SK-N-SH treated with all-trans-retinoic acid at 6 μM for 48 hours (cell line): ENCODE data around the gene VPS13C.

Experiments
- ARNTL ChIP-seq: fragments of 450-650 bp; formaldehyde crosslinking; IDR thresholded peaks from 2 replicates; pipeline ENCODE4 v1.5.0; 2020; ENCODE audit warnings: low read depth, mild to moderate bottlenecking, moderate library complexity, borderline replicate concordance
- CSDC2 ChIP-seq: fragments of 250-450 bp; sonication (Bioruptor Pico); IDR thresholded peaks from 2 replicates; pipeline ENCODE4 v1.5.0; 2020; ENCODE audit warnings: mild to moderate bottlenecking, moderate library complexity
- ESRRG ChIP-seq: fragments of 250-450 bp; sonication (Bioruptor Pico); IDR thresholded peaks from 2 replicates; pipeline ENCODE4 v1.6.1; 2021; ENCODE audit warnings: mild to moderate bottlenecking
- OSR1 ChIP-seq: fragments of 250-450 bp; sonication (Bioruptor Pico); IDR thresholded peaks from 2 replicates; pipeline ENCODE4 v1.8.0; 2022; ENCODE audit warnings: moderate library complexity, mild to moderate bottlenecking, inconsistent platforms
- RARB ChIP-seq: fragments of 250-450 bp; sonication (Bioruptor Pico); IDR thresholded peaks from 2 replicates; pipeline ENCODE4 v1.8.0; 2021; ENCODE audit warnings: mild to moderate bottlenecking, moderate library complexity
- SNAI2 ChIP-seq: fragments of 250-450 bp; sonication (Bioruptor Pico); IDR thresholded peaks from 2 replicates; pipeline ENCODE4 v1.5.0; 2020; ENCODE audit warnings: mild to moderate bottlenecking, moderate library complexity
- ZFP30 ChIP-seq: fragments of 450-650 bp; formaldehyde crosslinking; IDR thresholded peaks from 2 replicates; pipeline ENCODE4 v1.5.0; 2022; ENCODE audit warnings: mild to moderate bottlenecking, moderate library complexity
- ZNF565 ChIP-seq: fragments of 450-650 bp; formaldehyde crosslinking; conservative IDR thresholded peaks from 2 replicates; pipeline ENCODE4 v1.5.0; 2020; ENCODE audit warnings: low read depth, mild to moderate bottlenecking, moderate library complexity
- ZNF70 ChIP-seq: fragments of 450-650 bp; formaldehyde crosslinking; IDR thresholded peaks from 2 replicates; pipeline ENCODE4 v1.5.0; 2020; ENCODE audit warnings: mild to moderate bottlenecking, moderate library complexity
- TF ChIP-seq, protein P1 (sequence below): fragments of 250-450 bp; sonication (Bioruptor Pico); IDR thresholded peaks from 2 replicates; pipeline ENCODE4 v1.5.1; 2021; ENCODE audit warnings: mild to moderate bottlenecking, moderate library complexity
- TF ChIP-seq, protein P2 (sequence below): fragments of 250-450 bp; sonication (Bioruptor Pico); IDR thresholded peaks from 2 replicates; pipeline ENCODE4 v1.5.1; 2020; ENCODE audit warnings: low read depth, mild to moderate bottlenecking, moderate library complexity
- TF ChIP-seq, protein P3 (sequence below): fragments of 250-450 bp; sonication (Bioruptor Pico); IDR thresholded peaks from 2 replicates; pipeline ENCODE4 v1.8.0; 2021; ENCODE audit warnings: low read depth, mild to moderate bottlenecking, moderate library complexity, borderline replicate concordance
- TF ChIP-seq, protein P4 (sequence below): fragments of 250-450 bp; sonication (Bioruptor Pico); IDR thresholded peaks from 2 replicates; pipeline ENCODE4 v1.8.0; 2020; ENCODE audit warnings: mild to moderate bottlenecking, moderate library complexity, borderline replicate concordance

- TF ChIP-seq, protein P1, sequence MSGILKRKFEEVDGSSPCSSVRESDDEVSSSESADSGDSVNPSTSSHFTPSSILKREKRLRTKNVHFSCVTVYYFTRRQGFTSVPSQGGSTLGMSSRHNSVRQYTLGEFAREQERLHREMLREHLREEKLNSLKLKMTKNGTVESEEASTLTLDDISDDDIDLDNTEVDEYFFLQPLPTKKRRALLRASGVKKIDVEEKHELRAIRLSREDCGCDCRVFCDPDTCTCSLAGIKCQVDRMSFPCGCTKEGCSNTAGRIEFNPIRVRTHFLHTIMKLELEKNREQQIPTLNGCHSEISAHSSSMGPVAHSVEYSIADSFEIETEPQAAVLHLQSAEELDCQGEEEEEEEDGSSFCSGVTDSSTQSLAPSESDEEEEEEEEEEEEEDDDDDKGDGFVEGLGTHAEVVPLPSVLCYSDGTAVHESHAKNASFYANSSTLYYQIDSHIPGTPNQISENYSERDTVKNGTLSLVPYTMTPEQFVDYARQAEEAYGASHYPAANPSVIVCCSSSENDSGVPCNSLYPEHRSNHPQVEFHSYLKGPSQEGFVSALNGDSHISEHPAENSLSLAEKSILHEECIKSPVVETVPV: no peak
- TF ChIP-seq CSDC2 (CRISPR knock-in tag): no peak
- TF ChIP-seq ESRRG (CRISPR knock-in tag): no peak
- TF ChIP-seq, protein P2, sequence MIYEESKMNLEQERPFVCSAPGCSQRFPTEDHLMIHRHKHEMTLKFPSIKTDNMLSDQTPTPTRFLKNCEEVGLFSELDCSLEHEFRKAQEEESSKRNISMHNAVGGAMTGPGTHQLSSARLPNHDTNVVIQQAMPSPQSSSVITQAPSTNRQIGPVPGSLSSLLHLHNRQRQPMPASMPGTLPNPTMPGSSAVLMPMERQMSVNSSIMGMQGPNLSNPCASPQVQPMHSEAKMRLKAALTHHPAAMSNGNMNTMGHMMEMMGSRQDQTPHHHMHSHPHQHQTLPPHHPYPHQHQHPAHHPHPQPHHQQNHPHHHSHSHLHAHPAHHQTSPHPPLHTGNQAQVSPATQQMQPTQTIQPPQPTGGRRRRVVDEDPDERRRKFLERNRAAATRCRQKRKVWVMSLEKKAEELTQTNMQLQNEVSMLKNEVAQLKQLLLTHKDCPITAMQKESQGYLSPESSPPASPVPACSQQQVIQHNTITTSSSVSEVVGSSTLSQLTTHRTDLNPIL: no peak
- no peak for TF ChIP-seq ZNF70 (CRISPR knock-in tag)
- TF ChIP-seq ARNTL (CRISPR knock-in tag): no peak
- TF ChIP-seq SNAI2: no peak
- TF ChIP-seq, protein P3, sequence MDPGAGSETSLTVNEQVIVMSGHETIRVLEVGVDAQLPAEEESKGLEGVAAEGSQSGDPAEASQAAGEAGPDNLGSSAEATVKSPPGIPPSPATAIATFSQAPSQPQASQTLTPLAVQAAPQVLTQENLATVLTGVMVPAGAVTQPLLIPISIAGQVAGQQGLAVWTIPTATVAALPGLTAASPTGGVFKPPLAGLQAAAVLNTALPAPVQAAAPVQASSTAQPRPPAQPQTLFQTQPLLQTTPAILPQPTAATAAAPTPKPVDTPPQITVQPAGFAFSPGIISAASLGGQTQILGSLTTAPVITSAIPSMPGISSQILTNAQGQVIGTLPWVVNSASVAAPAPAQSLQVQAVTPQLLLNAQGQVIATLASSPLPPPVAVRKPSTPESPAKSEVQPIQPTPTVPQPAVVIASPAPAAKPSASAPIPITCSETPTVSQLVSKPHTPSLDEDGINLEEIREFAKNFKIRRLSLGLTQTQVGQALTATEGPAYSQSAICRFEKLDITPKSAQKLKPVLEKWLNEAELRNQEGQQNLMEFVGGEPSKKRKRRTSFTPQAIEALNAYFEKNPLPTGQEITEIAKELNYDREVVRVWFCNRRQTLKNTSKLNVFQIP (CRISPR knock-in tag): no peak
- TF ChIP-seq ZNF565 (CRISPR knock-in tag): no peak
- TF ChIP-seq OSR1 (CRISPR knock-in tag): no peak
- TF ChIP-seq, protein P4, sequence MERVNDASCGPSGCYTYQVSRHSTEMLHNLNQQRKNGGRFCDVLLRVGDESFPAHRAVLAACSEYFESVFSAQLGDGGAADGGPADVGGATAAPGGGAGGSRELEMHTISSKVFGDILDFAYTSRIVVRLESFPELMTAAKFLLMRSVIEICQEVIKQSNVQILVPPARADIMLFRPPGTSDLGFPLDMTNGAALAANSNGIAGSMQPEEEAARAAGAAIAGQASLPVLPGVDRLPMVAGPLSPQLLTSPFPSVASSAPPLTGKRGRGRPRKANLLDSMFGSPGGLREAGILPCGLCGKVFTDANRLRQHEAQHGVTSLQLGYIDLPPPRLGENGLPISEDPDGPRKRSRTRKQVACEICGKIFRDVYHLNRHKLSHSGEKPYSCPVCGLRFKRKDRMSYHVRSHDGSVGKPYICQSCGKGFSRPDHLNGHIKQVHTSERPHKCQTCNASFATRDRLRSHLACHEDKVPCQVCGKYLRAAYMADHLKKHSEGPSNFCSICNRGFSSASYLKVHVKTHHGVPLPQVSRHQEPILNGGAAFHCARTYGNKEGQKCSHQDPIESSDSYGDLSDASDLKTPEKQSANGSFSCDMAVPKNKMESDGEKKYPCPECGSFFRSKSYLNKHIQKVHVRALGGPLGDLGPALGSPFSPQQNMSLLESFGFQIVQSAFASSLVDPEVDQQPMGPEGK (CRISPR knock-in tag): no peak
- no peak for TF ChIP-seq RARB (CRISPR knock-in tag)
- no peak for TF ChIP-seq ZFP30 (CRISPR knock-in tag)
These were observed 2.8 kb downstream of the VPS13C start for GRCh38 chr15:62057341-62057980.
